H1 (cell line): ENCODE results near the gene PIGT. TPM values are rescaled to one million over a fixed set of nuclear protein-coding genes. Genes with fewer than 3 reads are reported as not detected.

Experiments
- CBX5 ChIP-seq: fragments of 300-800, 300-1000 bp; sonication (generic); IDR thresholded peaks from 2 replicates; pipeline ENCODE4 v1.7.1; 2016; ENCODE audit warnings: antibody characterized with exemption, low read length, low read depth
- CHD7 ChIP-seq: fragments of 300-600 bp; sonication (generic); IDR thresholded peaks from 2 replicates; pipeline ENCODE4 v1.7.1; 2012; ENCODE audit warnings: low read length, moderate library complexity, mild to moderate bottlenecking, inconsistent platforms; ENCODE audit not compliant: insufficient replicate concordance
- PHF8 ChIP-seq: fragments of 200-600 bp; sonication (generic); conservative IDR thresholded peaks from 2 replicates; pipeline ENCODE4 v1.7.1; 2012; ENCODE audit warnings: low read depth, mild to moderate bottlenecking, inconsistent platforms, low read length, moderate library complexity
- RBBP5 ChIP-seq: IDR thresholded peaks from 2 replicates; pipeline ENCODE4 v1.7.1; 2012; ENCODE audit warnings: low read depth, mild to moderate bottlenecking, inconsistent platforms, low read length, moderate library complexity, borderline replicate concordance
- RFX5 ChIP-seq: IDR thresholded peaks from 2 replicates; pipeline ENCODE4 v1.6.1; 2011; ENCODE audit warnings: low read depth, low read length, improper control_type of control experiment, borderline replicate concordance
- polyA plus RNA-seq, 7 experiments: library from polyadenylated mRNA; depleted of rRNA in 3 of 7; stranded (reverse) in 5 of 7; unstranded in 2 of 7; fragments of >200 nt in 5 of 7; fragments of 200-250 nt in 2 of 7; gene quantifications; 1 replicate in 5 of 7; 2 replicates in 1 of 7; 4 replicates in 1 of 7; pipeline versions ENCODE4 v1.2.1 to v1.2.3, GENCODE V29; 2011 to 2013; ENCODE audit warnings: missing spikeins in 2 of 7, mixed read lengths in 2 of 7
- total RNA-seq: library from RNA; stranded (reverse); fragmentation: NEBNext Ultra II Directional; extraction: Animal tissue kit (Norgen Biotek cat#: 25700); gene quantifications from 2 replicates; pipeline ENCODE4 v1.2.1, GENCODE V29; 2021

The PIGT gene
- total and polyA plus RNA-seq, 2 of the 8 experiments (the other 6 are each of a cell fraction or from before 2014, with no cell fraction given): 66.0 to 89.7 TPM

GRCh38 chr20:45406260-45407066, 9.5 kb upstream of the PIGT start (continued):
- no peak for TF ChIP-seq CHD7
- peak; percentile 53; the same call in 1 of the 2 replicates for TF ChIP-seq PHF8
- TF ChIP-seq RFX5: no peak
- TF ChIP-seq CBX5: no peak
- TF ChIP-seq RBBP5: peak; percentile 75; the same call in 1 of the 2 replicates
